GM12878 (cell line): ENCODE measurements around the gene SLX9. TPM values are rescaled to one million over a fixed set of nuclear protein-coding genes. Genes with fewer than 3 reads are reported as not detected.

ENCODE experiments used
- ATAC-seq: fragments of 200-7000 bp; cut with Tn5 transposase; 3 replicates; pipeline ENCODE4 v1.9.1; 2020; ENCODE audit warnings: mild to moderate bottlenecking, moderate library complexity
- BruUV-seq: library from RNA; stranded (reverse); fragments of 400-500 nt; replicated peaks from 2 replicates; lab custom pipeline; 2021; lab: Mats Ljungman, UMichigan
- CTCF ChIA-PET: fragments of 300-600 bp; sonication (Branson Sonifier 250); formaldehyde crosslinking; extraction: SDS; loops from one replicate; lab custom pipeline; 2021; ENCODE audit warnings: inconsistent platforms; lab: Yijun Ruan, JAX
- POLR2A ChIA-PET: fragments of 350-600 bp; formaldehyde crosslinking; extraction: SDS; loops from one replicate; lab custom pipeline; 2021; ENCODE audit warnings: inconsistent platforms; lab: Charles Lee
- RAD21 ChIA-PET: fragments of 300-600 bp; sonication (Branson Sonifier 250); formaldehyde crosslinking; loops from one replicate; lab custom pipeline; 2023; ENCODE audit warnings: antibody characterized with exemption; ENCODE audit not compliant: unreplicated experiment; lab: Charles Lee
- SMC1A ChIA-PET: fragments of 300-600 bp; sonication (Branson Sonifier 250); formaldehyde crosslinking; loops from one replicate; lab custom pipeline; 2023; ENCODE audit not compliant: unreplicated experiment, uncharacterized antibody; lab: Charles Lee
- DNase-seq: peaks from one replicate; pipeline ENCODE4 v3.0.0-alpha.2; 2011; ENCODE audit warnings: low read depth, low spot score
- FAIRE-seq: peaks from 3 replicates; lab custom pipeline; 2011; peaks lifted over from hg19 to GRCh38; lab: Jason Lieb, UNC
- H2AFZ ChIP-seq: 2 replicates; pipeline ENCODE4 v1.6.0; 2011; ENCODE audit warnings: low read depth, low read length, control low read depth; ENCODE audit not compliant: control insufficient read depth
- H3K27ac ChIP-seq: 2 replicates; pipeline ENCODE4 v1.5.1; 2011; ENCODE audit warnings: control low read depth; ENCODE audit not compliant: control insufficient read depth, insufficient read depth
- H3K27me3 ChIP-seq, 2 experiments: replicated peaks in 1 of 2; 2 replicates each; pipeline versions ENCODE4 v1.6.0 to v1.6.1; 2011; ENCODE audit warnings: low read length in 1 of 2; ENCODE audit not compliant: control insufficient read depth in 2 of 2, insufficient read depth in 2 of 2
- H3K36me3 ChIP-seq, 2 experiments: 2 replicates each; pipeline ENCODE4 v1.5.1; 2011; ENCODE audit warnings: low read length in 1 of 2; ENCODE audit not compliant: control insufficient read depth in 2 of 2, insufficient read depth in 2 of 2
- H3K4me1 ChIP-seq: 2 replicates; pipeline ENCODE4 v1.6.1; 2011; ENCODE audit warnings: mild to moderate bottlenecking, low read length, moderate library complexity, mixed read lengths; ENCODE audit not compliant: control insufficient read depth, insufficient read depth
- H3K4me2 ChIP-seq: 2 replicates; pipeline ENCODE4 v1.6.0; 2011; ENCODE audit warnings: control low read depth; ENCODE audit not compliant: control insufficient read depth, insufficient read depth
- H3K4me3 ChIP-seq: fragments of 200-600 bp; sonication (generic); 2 replicates; pipeline ENCODE4 v1.5.1; 2016
- H3K79me2 ChIP-seq: 2 replicates; pipeline ENCODE4 v1.6.0; 2011; ENCODE audit warnings: low read length; ENCODE audit not compliant: control insufficient read depth, insufficient read depth
- H3K9ac ChIP-seq: 2 replicates; pipeline ENCODE4 v1.8.0; 2011; ENCODE audit warnings: low read length, control low read depth, mixed read lengths; ENCODE audit not compliant: control insufficient read depth, insufficient read depth
- H3K9me3 ChIP-seq: replicated peaks from 3 replicates; pipeline ENCODE4 v1.5.1; 2011; ENCODE audit warnings: mild to moderate bottlenecking, low read length; ENCODE audit not compliant: control insufficient read depth, insufficient read depth
- H4K20me1 ChIP-seq: 2 replicates; pipeline ENCODE4 v1.6.0; 2011; ENCODE audit not compliant: control insufficient read depth, insufficient read depth
- CREB1 ChIP-seq: IDR thresholded peaks from 2 replicates; pipeline ENCODE4 v1.6.1; 2012; ENCODE audit warnings: low read depth, mild to moderate bottlenecking, inconsistent platforms
- PAX8 ChIP-seq: fragments of 450-650 bp; IDR thresholded peaks from 2 replicates; pipeline ENCODE4 v1.6.1; 2017; ENCODE audit warnings: mild to moderate bottlenecking, moderate library complexity
- POLR2A ChIP-seq: IDR thresholded peaks from 2 replicates; pipeline ENCODE4 v1.6.1; 2011; ENCODE audit warnings: low read depth, mild to moderate bottlenecking, low read length
- REST ChIP-seq: IDR thresholded peaks from 2 replicates; pipeline ENCODE4 v1.6.1; 2012; ENCODE audit warnings: mild to moderate bottlenecking, low read depth, low read length
- RUNX3 ChIP-seq: IDR thresholded peaks from 2 replicates; pipeline ENCODE4 v1.6.1; 2012; ENCODE audit warnings: low read length, inconsistent platforms
- SIN3A ChIP-seq: IDR thresholded peaks from 2 replicates; pipeline ENCODE4 v1.6.1; 2012; ENCODE audit warnings: low read depth, low read length, improper control_type of control experiment
- ZBTB40 ChIP-seq: fragments of 450-650 bp; IDR thresholded peaks from 2 replicates; pipeline ENCODE4 v1.6.1; 2016; ENCODE audit warnings: mild to moderate bottlenecking, moderate library complexity, borderline replicate concordance
- WGBS: methylation state at CpG from one replicate; pipeline ENCODE4 v1.1.6; 2016; ENCODE audit warnings: low lambda C conversion rate; ENCODE audit not compliant: insufficient replicate concordance, insufficient coverage; ENCODE audit errors: missing lambda C conversion rate; 5-methylcytosine and 5-hydroxymethylcytosine counted together
- in situ Hi-C: fragments of 300-500 bp; cut with MboI; formaldehyde crosslinking; loops from 9 replicates; pipeline ENCODE4 v1.14.3; 2018; ENCODE audit warnings: mixed read lengths
- intact Hi-C: fragments of 100-400 bp; cut with micrococcal nuclease; formaldehyde crosslinking; loops from one replicate; pipeline ENCODE4 v1.14.2; 2022; ENCODE audit not compliant: unreplicated experiment
- polyA plus RNA-seq, 11 experiments: library from polyadenylated mRNA; depleted of rRNA in 4 of 11; unstranded in 6 of 11; stranded (reverse) in 5 of 11; fragments of >200 nt; fragmentation: Nextera tagmentation in 4 of 11; fragmentation: Illumina TruSeq in 1 of 11; extraction: Ambion mirVana in 4 of 11; extraction: Trizol in 1 of 11; gene quantifications; 1 replicate in 1 of 11; 2 replicates in 10 of 11; pipeline versions ENCODE4 v1.2.1 to v1.2.3, GENCODE V29; 2011 to 2016; ENCODE audit warnings: inconsistent platforms in 2 of 11, missing spikeins in 2 of 11, low read depth in 1 of 11
- total RNA-seq, 4 experiments: library from RNA; depleted of rRNA in 3 of 4; stranded (reverse); fragments of >200 nt in 3 of 4; fragmentation: Illumina TruSeq in 1 of 4; extraction: Trizol in 1 of 4; gene quantifications; 2 replicates each; pipeline versions ENCODE4 v1.2.1 to v1.2.3, GENCODE V29; 2013 to 2021
- TF ChIP-seq, protein P1 (sequence below): fragments of 150-350 bp; IDR thresholded peaks from 2 replicates; pipeline ENCODE4 v1.6.1; 2014; ENCODE audit warnings: mild to moderate bottlenecking, low read depth, low read length
- TF ChIP-seq, protein P2 (sequence below): IDR thresholded peaks from 2 replicates; pipeline ENCODE4 v1.6.1; 2012; ENCODE audit warnings: low read length, inconsistent platforms

SLX9 gene
- total and polyA plus RNA-seq, 10 of the 15 experiments (the other 5 are each of a cell fraction or from before 2014, with no cell fraction given), result 0.69 to 81.3 (median 33.9) TPM

DNA sequence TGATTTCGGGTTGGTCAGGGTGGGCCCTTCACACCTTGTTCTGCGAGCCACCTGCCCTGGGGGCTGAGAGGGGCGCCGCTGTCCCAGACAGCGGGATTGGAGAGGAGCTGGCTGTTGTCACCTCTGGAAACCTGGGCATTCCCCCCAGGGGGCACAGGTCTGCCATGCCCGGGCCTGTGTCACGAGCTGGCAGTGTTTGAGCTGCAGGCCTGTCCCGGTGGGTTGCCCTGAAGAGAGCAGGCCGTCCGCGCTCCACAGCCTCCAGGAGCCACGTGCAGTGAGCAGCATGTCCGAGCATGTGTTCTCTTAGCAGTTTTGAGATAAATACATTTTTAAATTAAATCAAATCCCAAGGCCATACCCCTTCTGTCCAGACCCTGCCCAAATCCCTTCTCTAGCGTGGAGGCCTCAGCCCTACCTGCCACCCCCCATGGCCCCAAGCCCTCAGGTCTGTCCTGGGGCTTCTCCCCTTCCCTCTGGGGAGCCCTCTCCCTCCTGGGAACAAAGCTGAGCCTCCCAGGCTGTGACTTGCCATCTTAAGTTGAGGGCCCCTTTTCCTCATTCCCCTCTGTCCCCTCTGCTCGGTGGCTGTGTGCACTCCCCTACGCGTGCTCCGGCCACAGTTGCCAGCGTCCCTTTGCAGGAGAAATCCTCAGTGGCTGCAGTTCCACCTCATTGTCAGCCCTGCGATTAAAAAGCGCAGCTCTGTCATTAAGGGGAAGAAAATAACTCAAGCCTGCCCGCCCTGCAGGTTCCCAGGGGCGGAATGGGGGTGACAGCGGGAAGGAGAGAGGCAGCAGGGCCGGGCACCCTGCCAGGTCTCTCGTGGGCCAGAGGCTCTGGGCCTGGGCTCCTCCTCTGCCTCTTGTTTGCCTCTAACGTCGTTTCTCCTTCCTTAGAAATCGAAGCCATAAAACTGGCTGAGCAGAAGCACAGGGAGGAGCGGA, 26.6 kb downstream of the SLX9 start:
- DNase-seq, result no peak
- in situ Hi-C loops, result no loop called here
- Histone ChIP-seq H3K9me3 (no peaks in the 10 kb centered on the region; the same call in 2 of the 3 replicates), H3K27ac (no peak overlapping the region), H3K4me3 (no peak overlapping the region), H4K20me1 (no peaks in the 10 kb centered on the region), H3K27me3 (no peaks in the 10 kb centered on the region), H3K79me2 (no peaks in the 10 kb centered on the region), H3K4me1 (peaks cover 6% of the 10 kb centered on the region), H3K9ac (no peak overlapping the region), H3K36me3 (peaks cover 19 to 29% of the 10 kb centered on the region in 2 experiments; a peak in 3 of 4 replicates), H2AFZ (no peak overlapping the region), H3K4me2 (no peak overlapping the region)
- POLR2A ChIA-PET, result interaction anchor here (0.6 kb wide), 1 partner anchor 61 kb away, joined by 3 read pairs; no protein-coding TSS in a partner anchor
- RAD21 ChIA-PET, result interaction anchor here (1.5 kb wide), 1 partner anchor 13 kb away, joined by 4 read pairs; no protein-coding TSS in a partner anchor
- TF ChIP-seq, protein P1, sequence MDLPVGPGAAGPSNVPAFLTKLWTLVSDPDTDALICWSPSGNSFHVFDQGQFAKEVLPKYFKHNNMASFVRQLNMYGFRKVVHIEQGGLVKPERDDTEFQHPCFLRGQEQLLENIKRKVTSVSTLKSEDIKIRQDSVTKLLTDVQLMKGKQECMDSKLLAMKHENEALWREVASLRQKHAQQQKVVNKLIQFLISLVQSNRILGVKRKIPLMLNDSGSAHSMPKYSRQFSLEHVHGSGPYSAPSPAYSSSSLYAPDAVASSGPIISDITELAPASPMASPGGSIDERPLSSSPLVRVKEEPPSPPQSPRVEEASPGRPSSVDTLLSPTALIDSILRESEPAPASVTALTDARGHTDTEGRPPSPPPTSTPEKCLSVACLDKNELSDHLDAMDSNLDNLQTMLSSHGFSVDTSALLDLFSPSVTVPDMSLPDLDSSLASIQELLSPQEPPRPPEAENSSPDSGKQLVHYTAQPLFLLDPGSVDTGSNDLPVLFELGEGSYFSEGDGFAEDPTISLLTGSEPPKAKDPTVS, result no peak
- no peak for TF ChIP-seq REST
- TF ChIP-seq, protein P2, sequence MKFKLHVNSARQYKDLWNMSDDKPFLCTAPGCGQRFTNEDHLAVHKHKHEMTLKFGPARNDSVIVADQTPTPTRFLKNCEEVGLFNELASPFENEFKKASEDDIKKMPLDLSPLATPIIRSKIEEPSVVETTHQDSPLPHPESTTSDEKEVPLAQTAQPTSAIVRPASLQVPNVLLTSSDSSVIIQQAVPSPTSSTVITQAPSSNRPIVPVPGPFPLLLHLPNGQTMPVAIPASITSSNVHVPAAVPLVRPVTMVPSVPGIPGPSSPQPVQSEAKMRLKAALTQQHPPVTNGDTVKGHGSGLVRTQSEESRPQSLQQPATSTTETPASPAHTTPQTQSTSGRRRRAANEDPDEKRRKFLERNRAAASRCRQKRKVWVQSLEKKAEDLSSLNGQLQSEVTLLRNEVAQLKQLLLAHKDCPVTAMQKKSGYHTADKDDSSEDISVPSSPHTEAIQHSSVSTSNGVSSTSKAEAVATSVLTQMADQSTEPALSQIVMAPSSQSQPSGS, result no peak
- no peak for TF ChIP-seq PAX8
- TF ChIP-seq CREB1, result no peak
- no peak for TF ChIP-seq RUNX3
- TF ChIP-seq POLR2A, result no peak
- TF ChIP-seq SIN3A, result no peak
- no peak for TF ChIP-seq ZBTB40
- CTCF ChIA-PET, result interaction anchor here (2.3 kb wide), 1 partner anchor 162 kb away, joined by 10 read pairs; no protein-coding TSS in a partner anchor
- intact Hi-C loops, result no loop called here
- no peak for ATAC-seq
- FAIRE-seq, result no peak
- no TSS peak for BruUV-seq
- WGBS, result over 99% methylated on average over 30 of the region's 30 CpGs
- SMC1A ChIA-PET, result interaction anchor here (1.5 kb wide), 1 partner anchor 164 kb away, joined by 6 read pairs; no protein-coding TSS in a partner anchor
